NCI-H1694 treated with DMSO at 0.1 percent for 48 hours (cell line): Measurements from ENCODE around the gene MACROD2.
A peak's percentile ranks its signal among the peaks of the same experiment; 100 is the strongest.

Experiments
- DNase-seq: peaks from one replicate; lab custom pipeline; 2025; lab: John Stamatoyannopoulos, UW

The MACROD2 gene

GRCh38 chr20:14525426-14525825 is 530.1 kb downstream of the MACROD2 start:
- DNase-seq = no peak

- peak; percentile 62 for DNase-seq
These were observed 531.6 kb downstream of the MACROD2 start for GRCh38 chr20:14526891-14527290.

- DNase-seq = no peak
These were observed 536.5 kb downstream of the MACROD2 start for GRCh38 chr20:14531786-14532185.

- DNase-seq = peak; percentile 85
These were observed 541.4 kb downstream of the MACROD2 start for GRCh38 chr20:14536738-14537137.

- no peak for DNase-seq
These were observed 543.1 kb downstream of the MACROD2 start for GRCh38 chr20:14538433-14538832.

GRCh38 chr20:14543040-14543439 is 547.7 kb downstream of the MACROD2 start:
- no peak for DNase-seq

- DNase-seq = no peak
These were observed 549.4 kb downstream of the MACROD2 start for GRCh38 chr20:14544688-14545087.

- no peak for DNase-seq
These were observed 555.3 kb downstream of the MACROD2 start for GRCh38 chr20:14550655-14551054.

GRCh38 chr20:14553774-14554534 is 558.6 kb downstream of the MACROD2 start:
- DNase-seq = no peak

GRCh38 chr20:14555676-14556075 is 560.4 kb downstream of the MACROD2 start:
- DNase-seq = no peak

- DNase-seq = no peak
These were observed 560.9 kb downstream of the MACROD2 start for GRCh38 chr20:14556206-14556605.

- DNase-seq = no peak
These were observed 564.3 kb downstream of the MACROD2 start for GRCh38 chr20:14559612-14560011.

GRCh38 chr20:14561741-14562221 is 566.5 kb downstream of the MACROD2 start:
- peak; percentile 84 for DNase-seq

GRCh38 chr20:14562981-14563380 is 567.7 kb downstream of the MACROD2 start:
- DNase-seq = no peak

GRCh38 chr20:14566505-14566904 is 571.2 kb downstream of the MACROD2 start:
- no peak for DNase-seq

GRCh38 chr20:14568225-14568624 is 572.9 kb downstream of the MACROD2 start:
- DNase-seq = no peak

GRCh38 chr20:14568701-14569100 is 573.4 kb downstream of the MACROD2 start:
- DNase-seq = no peak

- DNase-seq = no peak
These were observed 574.3 kb downstream of the MACROD2 start for GRCh38 chr20:14569641-14570040.

GRCh38 chr20:14570811-14571210 is 575.5 kb downstream of the MACROD2 start:
- no peak for DNase-seq

GRCh38 chr20:14573676-14574075 is 578.4 kb downstream of the MACROD2 start:
- no peak for DNase-seq

- no peak for DNase-seq
These were observed 581.0 kb downstream of the MACROD2 start for GRCh38 chr20:14576196-14576877.

GRCh38 chr20:14580418-14581074 is 585.2 kb downstream of the MACROD2 start:
- DNase-seq = peak; percentile 19

- DNase-seq = no peak
These were observed 586.4 kb downstream of the MACROD2 start for GRCh38 chr20:14581731-14582130.
